Measurements from ENCODE around the gene MTHFD1. TPM values are rescaled to one million over a fixed set of nuclear protein-coding genes. Genes with fewer than 3 reads are reported as not detected.

MTHFD1 gene
- total and polyA plus RNA-seq, 2 of the 4 experiments (the other 2 are of a cell fraction): 32.2 to 64.9 TPM

DNA sequence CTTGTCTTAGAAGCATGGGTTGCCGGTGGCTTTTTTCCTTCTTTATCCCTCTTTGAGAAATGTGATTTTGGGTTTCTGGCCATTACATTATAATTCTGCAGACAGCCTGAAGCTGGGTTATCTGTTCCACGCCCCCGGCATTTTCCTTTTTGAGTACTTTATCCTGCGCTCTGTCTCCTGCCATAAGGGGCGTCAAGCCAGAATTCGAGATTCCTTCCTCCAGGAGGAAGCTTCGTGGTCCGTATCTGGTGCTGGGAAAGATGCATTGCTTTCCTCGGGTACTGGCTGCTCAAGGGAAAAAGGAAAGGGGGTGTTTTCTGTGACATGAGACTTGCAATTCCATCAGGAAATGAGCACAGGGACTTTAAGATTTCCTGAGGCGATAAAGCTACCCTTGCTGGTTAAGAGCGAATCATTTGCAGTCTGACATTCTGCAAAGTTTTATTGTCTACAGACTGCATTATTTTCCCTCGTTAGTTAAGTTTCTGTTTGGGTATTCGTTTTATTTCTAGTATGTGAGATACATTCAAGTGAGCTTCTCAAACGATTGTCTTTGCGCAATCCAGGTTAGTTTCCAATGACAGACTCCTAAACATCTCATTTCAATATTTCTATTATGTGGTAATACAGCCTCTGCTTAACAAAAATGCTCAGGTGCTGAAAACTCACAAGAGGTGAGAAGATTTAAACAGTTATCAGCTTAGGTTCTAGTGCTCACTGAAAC is 77.8 kb downstream of the MTHFD1 start:
- Histone ChIP-seq H3K4me3 (ENCODE audit: insufficient read depth, low read depth, low read length) (peak overlapping the region; percentile 70), H4K5ac (ENCODE audit: low read depth, low read length) (no peak overlapping the region)
- 4% methylated on average over 4 of the region's 15 CpGs; no CpG with 5 or more reads in 1 of the 2 experiments for WGBS, 2 experiments (ENCODE audit: extremely low coverage in 2 of 2, insufficient read length in 1 of 2)

More for the DNA sequence above, 77.8 kb downstream of the MTHFD1 start:
- ATAC-seq (ENCODE audit: low read depth) (peak; percentile 70), DNase-seq (peak; percentile 61)
- Histone ChIP-seq H4K20me1 (ENCODE audit: insufficient read depth, low read length) (no peaks in the 10 kb centered on the region), H4K91ac (ENCODE audit: insufficient read depth, low read depth, low read length) (no peak overlapping the region), H2BK20ac (ENCODE audit: low read depth, low read length) (no peak overlapping the region), H3K79me1 (ENCODE audit: low read depth in 1 of 2, low read length in 2 of 2) (no peaks in the 10 kb centered on the region), H2BK5ac (ENCODE audit: low read depth, low read length, poor library complexity, severe bottlenecking) (no peak overlapping the region), H3K4me2 (ENCODE audit: low read depth, low read length) (peak overlapping the region; percentile 83), H3K14ac (replicated peaks; ENCODE audit: low read depth, low read length) (no peak overlapping the region; the same call in 1 of the 2 replicates), H2AK5ac (ENCODE audit: low read depth, low read length) (no peak overlapping the region), H4K8ac (ENCODE audit: low read depth in 2 of 2, low read length in 2 of 2) (no peak overlapping the region; a peak in 1 of 4 replicates), H3K23ac (ENCODE audit: low read depth, low read length) (peak overlapping the region; percentile 50), H2BK120ac (ENCODE audit: low read depth, low read length) (no peak overlapping the region), H2AK9ac (replicated peaks; ENCODE audit: low read depth, low read length, poor library complexity) (no peak overlapping the region), H3K36me3 (ENCODE audit: control insufficient read depth, insufficient read depth, low read length) (no peaks in the 10 kb centered on the region), H2AFZ (replicated peaks; ENCODE audit: low read length, poor library complexity) (peak overlapping the region; percentile 72), H3K9me3 (ENCODE audit: control insufficient read depth, insufficient read depth, low read length) (no peaks in the 10 kb centered on the region), H3K4ac (ENCODE audit: low read depth, low read length) (no peak overlapping the region), H3K18ac (ENCODE audit: low read depth, low read length) (no peak overlapping the region), H3K9ac (ENCODE audit: low read depth, low read length) (peak overlapping the region; percentile 34; the same call in 1 of the 2 replicates), H3K27ac (ENCODE audit: insufficient read depth, low read length) (peak overlapping the region; percentile 5; the same call in 1 of the 2 replicates), H2BK15ac (ENCODE audit: low read depth, low read length) (no peak overlapping the region), H3K27me3 (ENCODE audit: control insufficient read depth, insufficient read depth, low read length) (no peaks in the 10 kb centered on the region), H3K56ac (ENCODE audit: extremely low read depth, insufficient read depth, low read length) (no peak overlapping the region), H3K9me1 (ENCODE audit: insufficient read depth, low read length) (no peaks in the 10 kb centered on the region), H3K4me1 (ENCODE audit: control insufficient read depth, insufficient read depth, low read length) (no peaks in the 10 kb centered on the region; the same call in 1 of the 2 replicates)
- CTCF ChIA-PET: interaction anchor here (0.6 to 1.8 kb wide), 4 partner anchors 11 to 122 kb away, joined by 3 to 6 read pairs (median 5); no protein-coding TSS in a partner anchor
- intact Hi-C loops (cut with micrococcal nuclease) (no loop called here), in situ Hi-C loops (cut with MboI; ENCODE audit: low sequenced_read_pairs) (no loop called here), dilution Hi-C loops (cut with HindIII; ENCODE audit: low sequenced_read_pairs, unreplicated experiment) (no loop called here)
- TF ChIP-seq, protein P1, sequence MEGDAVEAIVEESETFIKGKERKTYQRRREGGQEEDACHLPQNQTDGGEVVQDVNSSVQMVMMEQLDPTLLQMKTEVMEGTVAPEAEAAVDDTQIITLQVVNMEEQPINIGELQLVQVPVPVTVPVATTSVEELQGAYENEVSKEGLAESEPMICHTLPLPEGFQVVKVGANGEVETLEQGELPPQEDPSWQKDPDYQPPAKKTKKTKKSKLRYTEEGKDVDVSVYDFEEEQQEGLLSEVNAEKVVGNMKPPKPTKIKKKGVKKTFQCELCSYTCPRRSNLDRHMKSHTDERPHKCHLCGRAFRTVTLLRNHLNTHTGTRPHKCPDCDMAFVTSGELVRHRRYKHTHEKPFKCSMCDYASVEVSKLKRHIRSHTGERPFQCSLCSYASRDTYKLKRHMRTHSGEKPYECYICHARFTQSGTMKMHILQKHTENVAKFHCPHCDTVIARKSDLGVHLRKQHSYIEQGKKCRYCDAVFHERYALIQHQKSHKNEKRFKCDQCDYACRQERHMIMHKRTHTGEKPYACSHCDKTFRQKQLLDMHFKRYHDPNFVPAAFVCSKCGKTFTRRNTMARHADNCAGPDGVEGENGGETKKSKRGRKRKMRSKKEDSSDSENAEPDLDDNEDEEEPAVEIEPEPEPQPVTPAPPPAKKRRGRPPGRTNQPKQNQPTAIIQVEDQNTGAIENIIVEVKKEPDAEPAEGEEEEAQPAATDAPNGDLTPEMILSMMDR (conservative IDR thresholded peaks at IDR 0.05; ENCODE audit: low read depth, low read length): peak; percentile 40
- TF ChIP-seq SMC3 (IDR thresholded peaks at IDR 0.05; ENCODE audit: low read depth, low read length) (no peak), RAD21 (IDR thresholded peaks at IDR 0.05; ENCODE audit: low read length) (peak; percentile 26), CEBPB (IDR thresholded peaks at IDR 0.05; ENCODE audit: low read depth, low read length) (peak; percentile 67)
- no TSS peak for BruUV-seq (replicated peaks)
- POLR2A ChIA-PET (ENCODE audit: unreplicated experiment): interaction anchor here (0.5 kb wide), 1 partner anchor 362 kb away, joined by 4 read pairs; no protein-coding TSS in a partner anchor

Data from IMR-90 (cell line).